ENCODE results near the gene MGARP.
"Not testable (repeated sequence)": the region's sequence is repeated elsewhere in the genome, so short reads cannot be mapped to it uniquely, and the experiment has no call there.

Gene MGARP

GRCh38 chr4:139279760-139280620, at the start of gene MGARP:
Gene MGARP, minus strand, starts transcription at chr4:139280225. Its CDS starts 67 bp downstream, at chr4:139280158.
- peak; percentile 17 for DNase-seq

DNA sequence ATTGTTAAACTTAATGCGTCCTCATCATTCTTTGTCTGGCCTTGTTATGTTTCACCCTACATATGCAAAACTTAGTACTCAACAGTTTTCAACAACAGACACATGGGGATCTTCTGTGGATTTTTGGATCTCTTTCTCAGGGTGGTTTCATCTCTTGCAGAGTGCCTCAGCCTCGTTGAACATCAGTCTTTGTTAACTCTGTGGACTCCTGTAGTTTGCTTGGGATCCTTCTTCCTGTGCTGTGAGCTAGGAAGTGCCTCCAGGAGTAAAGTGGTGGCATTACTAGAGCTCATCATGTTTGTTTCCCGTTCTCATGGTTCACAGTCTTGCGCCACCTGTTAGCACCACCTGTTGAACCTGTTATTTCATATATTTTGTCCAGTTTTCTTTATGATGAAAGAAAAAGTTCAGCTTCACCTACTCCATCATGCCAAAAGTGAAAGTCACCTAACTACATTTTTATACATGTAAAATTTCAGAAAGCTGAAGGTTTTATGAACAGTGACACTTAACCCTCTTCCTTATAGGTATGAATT, 49.7 kb upstream of the MGARP start:
- DNase-seq = no peak

- no peak for DNase-seq
Observed at GRCh38 chr4:139324620-139325019, 44.6 kb upstream of the MGARP start.

- DNase-seq = not testable (repeated sequence)
Observed at GRCh38 chr4:139322541-139322940, 42.5 kb upstream of the MGARP start.

DNA sequence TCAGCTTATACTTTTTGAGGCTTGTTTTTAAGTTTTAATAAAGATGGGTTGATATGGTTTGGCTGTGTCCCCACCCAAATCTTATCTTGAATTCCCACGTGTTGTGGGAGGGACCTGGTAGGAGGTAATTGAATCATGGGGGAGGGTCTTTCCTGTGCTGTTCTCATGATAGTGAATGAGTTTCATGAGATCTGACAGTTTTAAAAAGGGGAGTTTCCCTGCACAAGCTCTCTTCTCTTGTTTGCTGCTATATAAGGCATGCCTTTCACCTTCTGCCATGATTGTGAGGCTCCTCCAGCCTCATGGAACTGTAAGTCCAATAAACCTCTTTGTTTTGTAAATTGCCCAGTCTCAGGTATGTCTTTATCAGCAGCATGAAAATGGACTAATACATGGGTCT, 42.0 kb upstream of the MGARP start:
- DNase-seq = not testable (repeated sequence)

DNA sequence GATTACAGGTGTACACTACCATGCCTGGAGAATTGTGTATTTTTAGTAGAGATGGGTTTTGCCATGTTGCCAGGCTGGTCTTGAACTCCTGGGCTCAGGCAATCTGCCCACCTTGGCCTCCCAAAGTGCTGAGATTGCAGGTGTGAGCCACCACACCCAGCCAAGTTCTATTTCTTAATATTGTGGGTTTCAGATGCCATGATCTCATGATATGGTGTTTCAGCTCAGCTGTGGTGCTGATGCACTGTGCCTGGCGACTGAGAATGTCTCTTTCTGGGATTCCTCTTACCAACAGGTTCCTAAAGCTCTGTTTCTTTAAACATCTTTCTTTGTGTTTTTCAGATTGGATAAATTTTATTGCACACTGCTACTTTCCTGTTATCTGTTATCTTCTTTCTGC, 39.5 kb upstream of the MGARP start:
- DNase-seq = no peak

GRCh38 chr4:139317635-139318034, 37.6 kb upstream of the MGARP start:
- DNase-seq = no peak

DNA sequence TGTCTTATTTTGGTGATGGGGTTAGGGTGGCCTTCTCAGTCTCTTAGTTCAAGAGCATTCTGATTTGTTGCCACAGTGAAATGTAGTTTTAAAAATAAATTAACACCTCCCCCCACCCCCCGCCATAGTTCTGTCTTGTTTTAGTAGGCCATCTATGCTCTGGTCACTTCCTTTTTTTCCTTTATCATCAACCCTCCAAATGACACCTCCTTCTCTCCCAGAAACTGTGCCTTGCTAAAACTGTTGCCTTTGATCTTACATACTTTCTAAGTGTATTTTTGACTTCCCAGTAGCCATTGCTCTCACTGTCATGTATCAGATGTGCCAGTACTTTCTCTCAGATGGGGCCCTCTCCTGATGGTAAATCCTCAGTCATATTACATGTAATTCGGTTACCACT, 36.7 kb upstream of the MGARP start:
- no peak for DNase-seq

DNA sequence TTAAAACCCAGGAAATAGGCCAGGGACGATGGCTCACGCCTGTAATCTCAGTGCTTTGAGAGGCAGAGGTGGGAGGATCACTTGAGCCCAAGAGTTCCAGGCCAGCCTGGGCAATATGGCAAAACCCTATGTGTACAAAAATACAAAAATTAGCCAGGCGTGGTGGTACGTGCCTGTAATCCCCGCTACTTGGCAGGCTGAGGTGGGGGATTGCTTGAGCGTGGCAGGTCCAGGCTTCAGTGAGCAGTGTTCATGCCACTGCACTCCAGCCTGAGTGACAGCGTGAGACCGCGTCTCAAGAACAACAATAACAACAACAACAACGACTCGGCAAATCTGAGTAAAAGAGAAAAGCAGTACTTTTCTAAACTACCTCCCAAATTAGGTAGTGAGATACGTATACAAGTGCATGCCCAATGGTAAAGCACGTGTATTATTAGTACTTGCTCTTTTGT, 35.2 kb upstream of the MGARP start:
- DNase-seq = no peak

- DNase-seq = no peak
Observed at GRCh38 chr4:139314047-139314800, 34.2 kb upstream of the MGARP start.

DNA sequence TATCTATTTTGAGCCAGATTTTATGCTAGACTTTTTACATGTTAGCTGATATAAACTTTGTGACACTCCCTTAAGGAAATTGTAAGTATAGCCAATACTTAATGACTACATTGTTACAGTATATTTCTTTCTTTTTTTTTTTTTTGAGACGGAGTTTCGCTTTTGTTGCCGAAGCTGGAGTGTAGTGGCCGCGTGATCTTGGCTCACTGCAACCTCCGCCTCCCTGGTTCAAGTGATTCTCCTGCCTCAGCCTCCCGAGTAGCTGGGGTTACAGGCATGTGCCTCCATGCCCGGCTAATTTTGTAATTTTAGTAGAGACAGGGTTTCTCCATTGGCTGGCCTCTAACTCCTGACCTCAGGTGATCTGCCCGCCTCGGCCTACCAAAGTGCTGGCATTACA, 33.4 kb upstream of the MGARP start:
- DNase-seq = not testable (repeated sequence)

DNA sequence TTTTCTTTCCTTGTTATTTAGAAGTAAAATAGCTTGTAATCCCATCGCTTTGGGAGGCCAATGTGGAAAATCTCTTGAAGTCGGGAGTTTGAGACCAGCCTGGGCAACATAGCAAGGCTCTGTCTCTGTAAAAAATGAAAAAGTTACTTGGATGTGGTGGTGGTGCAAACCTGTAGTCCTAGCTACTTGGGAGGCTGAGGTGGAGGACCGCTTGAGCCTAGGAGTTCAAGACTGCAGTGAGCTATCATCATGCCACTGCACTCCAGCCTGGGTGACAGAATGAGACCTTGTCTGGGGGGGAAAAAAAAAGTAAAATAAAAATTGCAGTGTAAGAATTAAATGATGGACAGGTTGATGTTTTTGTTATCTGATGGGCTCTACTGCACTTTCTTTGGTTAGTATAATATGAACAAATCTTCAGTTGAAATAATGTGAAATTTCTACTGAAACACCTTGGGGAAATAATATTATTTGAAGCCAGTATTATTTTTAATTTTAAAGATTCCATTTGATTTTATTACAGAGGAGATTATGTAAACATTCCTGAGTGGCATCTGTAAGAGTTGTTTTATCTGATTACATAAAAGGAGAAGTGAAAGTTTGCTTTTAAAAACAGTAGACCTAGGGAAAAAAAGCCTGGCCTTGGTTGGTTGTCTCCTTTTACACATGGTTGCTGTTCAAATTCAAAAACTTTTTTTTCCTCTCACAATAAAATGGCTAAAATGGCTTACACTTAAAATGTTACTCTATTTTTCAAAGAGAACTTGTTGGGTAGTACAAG, 32.7 kb upstream of the MGARP start:
- no peak for DNase-seq

DNA sequence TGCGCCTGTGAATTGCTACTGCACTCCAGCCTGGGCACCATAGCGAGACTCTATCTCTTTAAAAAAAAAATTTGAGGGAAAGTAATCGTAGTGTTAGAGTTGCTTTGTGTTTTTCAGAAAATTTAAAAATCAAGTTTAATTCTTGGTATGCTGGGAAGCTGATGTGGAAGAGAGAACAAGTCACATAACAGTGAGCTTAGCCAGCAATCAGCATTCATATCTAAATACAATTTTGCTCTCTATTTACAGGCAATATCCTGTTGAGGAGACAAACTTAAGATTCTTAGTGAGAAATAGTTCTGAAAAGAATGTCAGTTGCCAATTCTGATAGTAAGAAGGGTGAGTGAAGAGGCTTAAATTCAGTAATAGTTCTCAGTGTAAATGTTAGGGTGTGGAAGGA, 31.9 kb upstream of the MGARP start:
- no peak for DNase-seq

DNA sequence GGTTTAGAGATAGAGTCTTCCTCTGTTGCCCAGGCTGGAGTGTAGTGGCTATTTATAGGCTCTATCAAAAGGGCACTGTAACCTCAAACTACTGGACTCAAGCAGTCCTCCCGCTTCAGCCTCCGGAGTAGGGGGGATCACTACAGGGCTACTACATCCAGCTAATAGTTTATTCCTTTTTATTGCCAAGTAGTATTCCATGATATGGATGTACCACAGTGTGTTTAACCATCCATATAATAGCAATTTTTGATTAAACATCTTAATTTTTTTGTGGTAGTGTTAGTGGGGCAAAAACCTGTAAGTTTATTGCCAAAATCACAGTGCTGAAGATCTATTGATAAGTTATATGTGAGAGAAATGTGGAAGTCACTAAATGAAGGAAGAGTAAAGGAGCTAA, 24.9 kb upstream of the MGARP start:
- DNase-seq = no peak

- DNase-seq = no peak
Observed at GRCh38 chr4:139301821-139302611, 22.0 kb upstream of the MGARP start, which contains the start of gene NDUFC1. Gene NDUFC1, minus strand, starts transcription at chr4:139302477. Its CDS starts 6,679 bp downstream, at chr4:139295798.

DNA sequence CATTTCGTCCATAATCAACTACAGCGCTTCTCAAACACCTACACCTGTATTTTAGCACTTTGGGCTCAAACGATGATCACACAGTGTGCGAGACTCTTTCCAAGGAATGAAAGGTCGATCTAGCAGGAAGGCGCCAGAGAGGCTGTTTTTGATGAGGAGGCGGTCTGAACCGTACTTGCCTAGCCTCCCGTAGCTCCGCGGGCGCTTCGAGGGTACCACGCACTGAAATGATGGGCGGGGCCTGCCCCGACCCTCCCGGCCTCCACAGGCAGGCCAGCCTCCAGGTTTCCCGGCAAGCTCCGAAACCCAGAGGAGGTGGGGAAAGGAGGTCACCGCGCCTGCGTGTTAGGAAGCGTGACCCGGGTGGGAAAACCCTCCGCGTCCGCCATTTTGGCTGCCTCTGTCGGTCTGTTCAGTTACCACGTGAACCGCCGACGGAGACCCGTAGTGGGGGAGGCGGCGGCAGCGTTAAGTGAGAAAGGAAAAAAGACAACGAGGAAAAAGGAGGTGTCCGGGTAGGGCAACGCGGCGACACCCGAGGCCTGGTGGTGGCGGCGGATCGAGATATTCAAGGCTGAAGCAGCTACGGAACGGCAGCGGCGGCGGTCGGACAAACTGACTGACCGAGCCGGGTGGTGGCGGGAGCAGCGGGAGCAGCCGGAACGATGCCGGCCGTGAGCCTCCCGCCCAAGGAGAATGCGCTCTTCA, 21.2 kb upstream of the MGARP start, which contains the start of gene NAA15:
Gene NAA15 (plus strand): TSS at position 393 of the 708 bp plus-strand sequence. CDS start 273 bp downstream, at position 666.
- peak; percentile 85 for DNase-seq

DNA sequence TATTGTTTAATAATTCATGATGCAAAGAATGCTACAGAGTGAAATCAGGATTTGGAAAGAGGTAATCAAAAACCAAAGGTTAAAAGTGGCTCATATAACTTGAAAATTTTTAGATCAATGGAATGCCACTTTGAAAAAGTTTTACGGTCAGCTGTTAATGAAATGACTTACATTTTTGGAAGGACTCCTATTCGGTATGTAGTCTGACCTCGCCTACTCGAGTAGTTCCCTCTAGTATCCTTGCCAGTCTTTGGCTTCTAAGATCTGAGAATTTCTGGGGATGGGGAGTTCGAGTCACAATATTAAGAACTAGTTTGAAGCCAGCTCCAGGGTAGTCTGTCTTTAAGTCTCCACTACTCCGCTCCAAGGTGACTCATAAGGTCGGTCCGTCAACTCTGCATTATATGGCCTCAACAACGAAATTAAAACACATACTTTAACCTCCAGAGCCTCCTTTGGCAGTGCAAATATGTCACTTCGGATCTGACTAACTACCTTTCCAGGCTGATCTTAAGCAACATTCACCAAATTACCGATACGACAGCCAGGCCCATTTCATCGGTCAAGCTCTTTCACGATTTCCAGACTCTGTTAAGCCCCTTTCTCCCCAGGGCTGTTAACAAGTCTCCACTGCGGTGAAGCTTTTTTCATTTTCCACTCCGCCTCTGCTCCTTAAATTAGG, 20.5 kb upstream of the MGARP start:
- peak; percentile 36 for DNase-seq

DNA sequence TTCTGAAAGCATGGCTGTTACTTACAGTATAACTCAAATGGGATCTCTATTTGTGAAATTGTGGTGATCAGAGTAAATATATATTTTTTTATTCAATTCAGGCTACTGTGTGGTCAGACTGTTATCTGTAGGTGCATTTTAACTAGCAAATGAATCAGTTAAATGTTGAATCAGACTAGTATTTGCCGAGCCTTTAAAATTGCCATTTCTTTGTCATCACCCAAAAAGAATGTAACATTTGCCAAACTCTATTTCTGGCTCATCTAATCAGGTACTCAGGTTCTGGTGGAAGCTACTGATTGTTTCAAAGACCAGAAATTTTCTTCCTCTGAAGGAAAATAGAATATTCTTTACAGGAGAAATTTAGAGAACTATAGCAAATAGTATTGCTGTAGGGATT, 19.5 kb upstream of the MGARP start:
- DNase-seq = no peak

DNA sequence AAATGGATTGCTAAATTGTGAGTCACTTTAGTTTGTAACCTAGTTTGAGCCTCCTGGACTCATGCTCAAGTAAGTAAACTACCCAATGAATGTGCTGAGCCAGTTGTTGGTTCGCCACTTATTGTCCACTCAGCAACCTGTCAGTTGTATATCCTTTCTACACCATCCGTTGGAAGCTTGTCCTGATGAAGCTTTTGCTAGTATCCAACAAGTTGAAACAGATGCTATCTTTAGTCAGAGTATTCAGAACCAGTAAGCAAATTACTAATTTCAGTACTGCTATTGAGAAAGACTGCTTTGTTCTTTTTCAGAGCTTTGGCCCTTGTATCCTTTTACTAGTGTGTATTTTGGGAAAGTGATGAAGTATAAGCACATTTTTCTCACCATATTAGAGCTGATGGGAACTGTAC, 17.0 kb upstream of the MGARP start:
- DNase-seq = no peak

DNA sequence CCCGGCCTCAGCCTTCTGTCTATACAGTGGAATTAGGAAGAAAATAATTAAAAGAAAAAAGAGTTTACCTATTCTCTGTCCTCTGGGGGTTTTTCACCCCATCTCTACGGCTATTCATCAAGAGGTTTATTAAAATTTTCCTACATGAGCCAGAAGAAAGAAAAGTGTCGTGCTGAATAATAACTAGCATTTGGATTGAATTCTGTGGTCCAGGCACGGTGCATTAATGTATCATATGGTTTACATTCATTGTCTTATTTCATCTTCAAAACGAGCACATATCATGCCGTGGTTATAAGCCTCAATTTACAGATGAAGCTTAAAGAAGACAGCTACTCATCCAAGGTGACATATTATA, 15.9 kb upstream of the MGARP start:
- no peak for DNase-seq

Data from NCI-H748 treated with DMSO at 0.1 percent for 48 hours (cell line).